T-helper 1 cell treated with Interleukin-12 subunit alpha and Interleukin-12 subunit beta and Interleukin-4 antibody, amounts not matched to agents 30 ng/mL and 1 ng/mL, for 36 hours (primary cell): ENCODE data around the gene NAA60. TPM values are rescaled to one million over a fixed set of nuclear protein-coding genes. Genes with fewer than 3 reads are reported as not detected.
"Not testable (repeated sequence)": the region's sequence is repeated elsewhere in the genome, so short reads cannot be mapped to it uniquely, and the experiment has no call there.

Experiments used
- intact Hi-C: fragments of 100-400 bp; cut with micrococcal nuclease; formaldehyde crosslinking; loops from one replicate; pipeline ENCODE4 v1.15.1; 2024
- total RNA-seq: library from RNA; stranded (reverse); gene quantifications from 2 replicates; pipeline ENCODE4 v1.2.3, GENCODE V29; 2022

The NAA60 gene
- total RNA-seq, 1 donor from 2014 or later: 53.7 TPM

- intact Hi-C loops: no loop called here
Measured at GRCh38 chr16:3460121-3460520, 16.6 kb downstream of the NAA60 start.

GRCh38 chr16:3460585-3460984 lies 17.1 kb downstream of the NAA60 start:
- intact Hi-C loops: no loop called here

DNA sequence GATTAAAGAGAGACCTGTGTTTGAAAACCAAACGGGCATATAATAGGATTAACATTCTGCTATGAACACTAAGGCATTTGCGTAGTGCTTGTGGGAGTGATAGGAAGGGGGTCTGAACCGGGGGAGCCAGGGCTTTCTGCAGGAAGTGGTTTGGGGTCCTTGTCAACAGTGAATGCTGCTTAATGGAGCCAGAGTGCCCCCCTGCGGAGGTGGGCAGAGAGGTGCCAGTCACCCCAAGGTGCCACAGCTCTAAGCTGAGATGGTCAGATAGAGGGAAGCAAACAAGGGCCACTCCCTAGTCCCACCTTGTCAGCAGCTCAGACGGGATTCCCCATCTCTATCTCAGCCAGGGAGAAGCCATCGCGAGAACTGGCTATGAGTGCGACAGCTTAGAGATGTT lies 17.7 kb downstream of the NAA60 start:
- intact Hi-C loops: no loop called here

DNA sequence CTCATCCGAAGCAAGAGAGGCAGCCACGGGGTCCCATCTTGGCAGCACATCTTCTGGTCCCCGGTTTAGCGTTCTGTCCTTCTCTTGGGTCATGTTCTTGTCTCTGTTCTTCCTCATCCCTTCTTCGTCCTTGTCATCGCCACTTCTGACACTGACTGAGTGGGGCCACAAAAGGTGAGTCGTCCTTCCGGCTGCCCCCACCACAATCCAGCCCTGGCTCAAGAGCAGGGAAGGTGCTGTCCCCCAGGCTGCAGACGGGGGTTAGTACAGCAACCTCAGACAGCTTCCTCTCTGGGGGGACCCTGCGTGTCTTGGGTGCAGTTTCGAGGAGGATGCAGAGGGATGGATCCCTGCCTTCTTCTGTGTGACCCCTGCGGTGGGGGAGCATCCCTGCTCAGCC lies 21.8 kb downstream of the NAA60 start:
- intact Hi-C loops: no loop called here

- intact Hi-C loops: no loop called here
Measured at GRCh38 chr16:3465911-3466584, 22.6 kb downstream of the NAA60 start.

GRCh38 chr16:3467182-3467581 lies 23.7 kb downstream of the NAA60 start:
- intact Hi-C loops: no loop called here

GRCh38 chr16:3467921-3468320 lies 24.4 kb downstream of the NAA60 start:
- intact Hi-C loops: no loop called here

GRCh38 chr16:3468501-3468900 lies 25.0 kb downstream of the NAA60 start:
- intact Hi-C loops: no loop called here

DNA sequence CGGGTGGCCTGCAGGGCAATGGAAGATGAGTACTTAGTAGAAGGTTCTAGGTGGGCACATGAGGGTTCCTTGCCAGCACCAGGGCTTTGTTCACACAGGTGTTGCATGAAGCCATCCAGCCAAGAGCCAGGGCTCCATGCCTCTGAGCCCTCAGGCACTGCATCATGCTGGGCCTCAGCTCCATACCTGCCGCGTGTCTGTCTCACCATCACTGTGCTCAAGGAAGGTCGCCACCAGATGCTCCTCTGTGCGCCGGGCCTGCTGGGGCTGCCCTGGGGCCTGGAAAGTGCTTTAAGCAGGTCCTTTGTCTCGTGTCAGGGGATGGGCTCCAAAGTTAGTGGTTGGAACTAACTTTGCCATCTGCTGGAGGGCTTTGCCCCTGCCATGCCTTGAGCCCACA lies 26.3 kb downstream of the NAA60 start:
- intact Hi-C loops: no loop called here

DNA sequence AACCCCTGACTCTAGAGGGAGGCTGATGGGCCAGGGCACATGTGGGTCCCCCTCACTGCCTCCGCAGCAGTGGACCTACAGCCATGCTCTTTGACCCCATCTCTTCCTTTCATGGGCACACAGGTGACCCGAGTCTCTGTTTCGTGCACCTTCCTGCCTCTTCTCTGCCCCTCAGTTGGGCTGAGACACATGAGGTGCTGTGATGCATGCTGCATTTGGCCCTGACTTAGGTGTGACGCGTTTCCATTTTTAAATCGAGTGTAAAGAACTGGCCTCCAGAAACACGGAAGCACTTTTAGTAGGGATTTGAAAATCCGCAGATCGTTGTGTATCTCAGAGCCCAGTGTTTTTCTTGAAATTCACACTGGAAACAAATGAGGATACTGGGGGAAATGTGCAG lies 27.2 kb downstream of the NAA60 start:
- intact Hi-C loops: no loop called here

GRCh38 chr16:3471518-3472176 lies 28.2 kb downstream of the NAA60 start:
- intact Hi-C loops: loop anchor here (2.0 kb wide), 1 partner anchor 13 kb away; no protein-coding TSS in a partner anchor

GRCh38 chr16:3472878-3473595 lies 29.6 kb downstream of the NAA60 start:
- intact Hi-C loops: loop anchor here (2.0 kb wide), 1 partner anchor 14 kb away; no protein-coding TSS in a partner anchor

GRCh38 chr16:3473596-3473943 lies 30.1 kb downstream of the NAA60 start:
- intact Hi-C loops: loop anchor here (2.0 kb wide), 1 partner anchor 15 kb away; no protein-coding TSS in a partner anchor

DNA sequence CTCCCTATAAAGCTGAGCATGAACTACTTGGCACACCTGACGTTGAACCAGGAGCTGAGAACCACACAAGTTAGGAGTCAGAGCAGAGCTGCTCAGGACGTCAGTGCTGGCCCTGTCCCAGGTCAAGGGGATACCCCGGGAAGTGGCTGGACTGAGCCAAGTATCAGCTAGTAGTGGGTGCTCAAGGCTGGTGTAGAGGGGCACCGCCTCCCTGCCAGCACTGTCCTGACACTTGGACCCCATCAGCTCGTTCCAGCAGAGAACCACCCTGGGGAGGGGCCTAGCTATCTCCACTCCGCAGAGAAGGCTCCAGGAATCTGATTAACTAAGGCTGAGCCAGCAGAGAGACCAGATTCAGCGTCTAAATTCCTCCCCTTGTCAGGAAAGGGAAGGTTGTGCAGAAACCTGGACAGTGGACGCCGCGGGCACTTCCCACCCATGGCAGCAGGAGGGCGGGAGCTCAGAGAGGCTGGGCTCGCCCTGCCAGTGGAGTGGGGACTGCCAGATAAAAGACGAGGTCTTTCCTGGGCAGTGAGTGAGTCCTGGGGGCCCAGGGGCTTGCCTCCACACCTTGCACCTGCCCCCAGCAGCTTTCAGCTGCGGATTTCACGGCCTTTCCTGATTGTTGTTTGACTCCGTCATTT lies 30.8 kb downstream of the NAA60 start:
- intact Hi-C loops: no loop called here

- intact Hi-C loops: not testable (repeated sequence)
Measured at GRCh38 chr16:3474870-3475269, 31.4 kb downstream of the NAA60 start.

GRCh38 chr16:3475604-3476375 lies 32.3 kb downstream of the NAA60 start:
- intact Hi-C loops: no loop called here

- intact Hi-C loops: no loop called here
Measured at GRCh38 chr16:3476409-3476808, 32.9 kb downstream of the NAA60 start.

DNA sequence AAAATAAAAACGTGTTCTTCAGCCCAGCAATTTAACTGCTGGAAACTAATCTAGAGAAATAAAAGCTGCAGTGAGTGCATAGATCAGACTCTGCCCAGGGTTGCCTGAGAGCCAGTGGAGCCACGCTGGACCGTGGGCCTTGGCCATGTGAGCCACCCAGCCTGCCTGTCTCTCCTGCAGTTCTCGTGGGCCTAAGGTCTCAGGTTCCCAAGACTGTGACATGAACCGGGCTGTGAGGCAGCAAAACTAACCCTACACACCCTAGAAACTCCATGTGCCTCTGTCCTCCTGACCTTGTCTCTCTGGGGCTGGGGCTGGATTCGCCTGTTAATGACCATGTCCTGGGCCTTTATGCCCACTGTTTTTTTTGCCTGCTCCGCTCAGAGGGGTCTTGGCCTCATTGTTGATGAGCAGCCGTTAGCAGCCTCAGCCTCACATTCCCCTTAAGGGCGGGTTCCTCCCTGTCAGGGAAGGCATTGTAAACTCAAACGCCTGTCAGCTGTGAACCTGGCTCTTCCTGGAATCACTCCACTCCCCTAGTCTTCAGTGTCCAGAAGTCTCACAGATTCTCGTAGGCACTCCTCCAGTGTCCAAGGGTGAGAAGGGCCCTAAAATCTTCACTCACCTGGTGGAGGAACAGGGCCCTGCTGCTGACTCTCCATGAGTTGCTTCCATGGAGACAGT lies 34.9 kb downstream of the NAA60 start:
- intact Hi-C loops: no loop called here

DNA sequence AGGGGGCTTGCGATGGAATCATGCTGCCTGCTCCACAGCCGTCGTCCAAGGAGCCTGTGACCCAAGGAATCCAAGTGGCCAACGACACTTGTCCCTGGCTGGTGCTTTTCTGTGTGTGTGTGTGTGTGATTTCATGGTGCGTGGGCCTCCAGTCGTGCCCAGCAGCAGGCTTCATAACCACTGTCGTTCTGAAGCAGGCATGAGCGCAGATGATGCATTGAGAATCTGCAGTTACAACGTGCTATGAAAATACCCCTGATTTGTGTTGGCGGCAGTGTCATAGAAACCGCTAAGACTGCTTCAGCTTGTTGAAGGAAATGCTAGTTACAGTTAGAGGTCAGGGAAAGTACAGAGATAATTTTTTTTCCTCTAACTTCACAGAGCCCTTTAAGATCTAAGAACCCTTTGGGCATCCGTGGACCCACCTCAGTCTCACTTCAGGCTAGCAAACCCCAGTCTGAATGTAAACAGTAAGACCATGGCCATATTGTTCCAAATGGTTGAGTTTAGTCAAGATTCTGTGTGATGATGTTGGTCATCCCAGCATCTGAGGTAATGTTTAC lies 36.3 kb downstream of the NAA60 start:
- intact Hi-C loops: no loop called here
